Astrocyte of the cerebellum (primary cell): ENCODE results near the gene ZWILCH.
"Not testable (repeated sequence)": the region's sequence is repeated elsewhere in the genome, so short reads cannot be mapped to it uniquely, and the experiment has no call there.

ENCODE experiments used
- DNase-seq: peaks from one replicate; pipeline ENCODE4 v3.0.0-alpha.2; 2011; ENCODE audit warnings: low read depth
- H3K4me3 ChIP-seq: 2 replicates; pipeline ENCODE4 v1.5.1; 2011; ENCODE audit warnings: mild to moderate bottlenecking, low read depth, low read length, moderate library complexity
- CTCF ChIP-seq: IDR thresholded peaks from 2 replicates; pipeline ENCODE4 v1.5.1; 2012; ENCODE audit warnings: low read length, low read depth, moderate library complexity, mild to moderate bottlenecking; ENCODE audit errors: missing control alignments
- in situ Hi-C: cut with HindIII; loops from 2 replicates; pipeline ENCODE4 v1.10.0; 2017; ENCODE audit warnings: low sequenced_read_pairs

ZWILCH gene

GRCh38 chr15:66489179-66489791, 15.8 kb upstream of the ZWILCH start:
- in situ Hi-C loops = loop anchor here (10.0 kb wide), 1 partner anchor 174 kb away; no protein-coding TSS in a partner anchor

GRCh38 chr15:66491846-66492245, 13.3 kb upstream of the ZWILCH start:
- no peak overlapping the region for H3K4me3 ChIP-seq
- no peak for TF ChIP-seq CTCF
- in situ Hi-C loops = no loop called here
- DNase-seq = no peak

More at GRCh38 chr15:66489179-66489791, 15.8 kb upstream of the ZWILCH start:
- H3K4me3 ChIP-seq = no peak overlapping the region
- no peak for DNase-seq
- no peak for TF ChIP-seq CTCF

GRCh38 chr15:66494262-66494661, 10.9 kb upstream of the ZWILCH start:
- in situ Hi-C loops = no loop called here
- no peak for TF ChIP-seq CTCF
- no peak overlapping the region for H3K4me3 ChIP-seq
- no peak for DNase-seq

- no peak for TF ChIP-seq CTCF
- H3K4me3 ChIP-seq = peak overlapping the region; percentile 90
- in situ Hi-C loops = no loop called here
- DNase-seq = no peak
These were observed 8.1 kb upstream of the ZWILCH start for GRCh38 chr15:66496951-66497501.

GRCh38 chr15:66497502-66498455, 7.3 kb upstream of the ZWILCH start, which contains the start of gene SNAPC5:
Gene SNAPC5, minus strand, starts transcription at chr15:66497762. Its CDS starts 31 bp downstream, at chr15:66497731.
- TF ChIP-seq CTCF = peak; percentile 94
- peak within 1 kb of the TSS; percentile 90 for H3K4me3 ChIP-seq
- peak; percentile 88 for DNase-seq
- in situ Hi-C loops = no loop called here

GRCh38 chr15:66498501-66499386, 6.4 kb upstream of the ZWILCH start:
- peak; percentile 14 for TF ChIP-seq CTCF
- in situ Hi-C loops = no loop called here
- no peak for DNase-seq

GRCh38 chr15:66500346-66500745, 4.8 kb upstream of the ZWILCH start:
- DNase-seq, H3K4me3 ChIP-seq: not testable (repeated sequence)
- in situ Hi-C loops = loop anchor here (5.0 kb wide), 1 partner anchor 77 kb away; no protein-coding TSS in a partner anchor

More at GRCh38 chr15:66498501-66499386, 6.4 kb upstream of the ZWILCH start:
- no peak overlapping the region for H3K4me3 ChIP-seq
